SK-N-SH (cell line): ENCODE data around the gene WDR81.

Source experiments
- CTCF ChIP-seq: fragments of 200-600 bp; sonication (generic); IDR thresholded peaks from 2 replicates; pipeline ENCODE4 v1.6.1; 2017; ENCODE audit warnings: antibody characterized with exemption, mild to moderate bottlenecking, moderate library complexity
- EP300 ChIP-seq, 2 experiments: IDR thresholded peaks; 2 replicates each; pipeline versions ENCODE4 v1.4.0 to v1.6.1; 2012; ENCODE audit warnings: borderline replicate concordance in 1 of 2, low read depth in 1 of 2, low read length in 1 of 2
- GABPA ChIP-seq: IDR thresholded peaks from 2 replicates; pipeline ENCODE4 v1.4.0; 2012; ENCODE audit warnings: low read depth, mild to moderate bottlenecking
- NFIC ChIP-seq: IDR thresholded peaks from 2 replicates; pipeline ENCODE4 v1.4.0; 2012; ENCODE audit warnings: borderline replicate concordance
- TF ChIP-seq, protein P1 (sequence below): fragments of 150-350 bp; IDR thresholded peaks from 2 replicates; pipeline ENCODE4 v1.6.1; 2017; ENCODE audit warnings: antibody characterized with exemption, low read length, low read depth, borderline replicate concordance
- TF ChIP-seq, protein P2 (sequence below): IDR thresholded peaks from 2 replicates; pipeline ENCODE4 v1.4.0; 2012; ENCODE audit warnings: low read depth

DNA sequence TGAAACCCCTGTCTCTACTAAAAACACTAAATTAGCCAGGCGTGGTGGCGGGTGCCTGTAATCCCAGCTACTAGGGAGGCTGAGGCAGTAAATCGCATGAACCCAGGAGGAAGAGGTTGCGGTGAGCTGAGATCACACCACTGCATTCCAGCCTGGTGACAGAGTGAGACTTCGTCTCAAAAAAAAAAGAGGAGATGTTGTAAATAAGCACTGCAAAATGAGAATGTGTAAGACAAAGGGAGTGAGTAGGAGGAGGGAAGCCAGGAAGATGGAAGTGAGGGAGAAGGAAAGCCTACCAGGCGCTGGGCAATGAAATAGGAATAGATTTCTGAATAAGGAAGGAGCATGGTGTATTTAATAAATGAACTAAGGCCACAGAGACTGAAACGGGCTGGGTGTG is 31.2 kb upstream of the WDR81 start:
- TF ChIP-seq EP300 (IDR thresholded peaks at IDR 0.05; ENCODE audit: borderline replicate concordance in 1 of 2, low read depth in 1 of 2, low read length in 1 of 2) (no peak), CTCF (no peak), NFIC (no peak), GABPA (no peak)
- TF ChIP-seq, protein P1, sequence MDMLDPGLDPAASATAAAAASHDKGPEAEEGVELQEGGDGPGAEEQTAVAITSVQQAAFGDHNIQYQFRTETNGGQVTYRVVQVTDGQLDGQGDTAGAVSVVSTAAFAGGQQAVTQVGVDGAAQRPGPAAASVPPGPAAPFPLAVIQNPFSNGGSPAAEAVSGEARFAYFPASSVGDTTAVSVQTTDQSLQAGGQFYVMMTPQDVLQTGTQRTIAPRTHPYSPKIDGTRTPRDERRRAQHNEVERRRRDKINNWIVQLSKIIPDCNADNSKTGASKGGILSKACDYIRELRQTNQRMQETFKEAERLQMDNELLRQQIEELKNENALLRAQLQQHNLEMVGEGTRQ = no peak
- TF ChIP-seq, protein P2, sequence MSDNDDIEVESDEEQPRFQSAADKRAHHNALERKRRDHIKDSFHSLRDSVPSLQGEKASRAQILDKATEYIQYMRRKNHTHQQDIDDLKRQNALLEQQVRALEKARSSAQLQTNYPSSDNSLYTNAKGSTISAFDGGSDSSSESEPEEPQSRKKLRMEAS = no peak
